Keratinocyte (primary cell): ENCODE data around the gene PRKCE.

Experiments
- CTCF ChIP-seq, 3 experiments: IDR thresholded peaks in 1 of 3; conservative IDR thresholded peaks in 1 of 3; optimal IDR thresholded peaks in 1 of 3; 2 replicates in 2 of 3; 3 replicates in 1 of 3; pipeline versions ENCODE3 to v1.5.1; 2011; ENCODE audit warnings: low read length in 3 of 3, mild to moderate bottlenecking in 3 of 3, moderate library complexity in 2 of 3, control low read depth in 1 of 3, inconsistent platforms in 1 of 3; ENCODE audit not compliant: insufficient read depth in 2 of 3; ENCODE audit errors: extremely low read depth in 1 of 3
- EZH2 ChIP-seq: IDR thresholded peaks from one replicate; pipeline ENCODE4 v1.6.1; 2012; ENCODE audit warnings: inconsistent platforms, mild to moderate bottlenecking, low read length, moderate library complexity

GRCh38 chr2:45713136-45713535 lies 61.7 kb downstream of the PRKCE start:
- no peak for TF ChIP-seq CTCF (optimal IDR thresholded peaks at IDR 0.05 in 1 of 3, IDR thresholded peaks at IDR 0.05 in 1 of 3, conservative IDR thresholded peaks at IDR 0.05 in 1 of 3; ENCODE audit: extremely low read depth in 1 of 3, insufficient read depth in 2 of 3, low read length in 3 of 3)
- TF ChIP-seq EZH2: no peak
